SK-N-SH (cell line): ENCODE results near the gene MPV17.

Experiments used
- CHD2 ChIP-seq: fragments of 150-350 bp; IDR thresholded peaks from 2 replicates; pipeline ENCODE4 v1.6.1; 2018; ENCODE audit warnings: low read length; ENCODE audit not compliant: partially characterized antibody
- EP300 ChIP-seq, 2 experiments: IDR thresholded peaks; 2 replicates each; pipeline versions ENCODE4 v1.4.0 to v1.6.1; 2012; ENCODE audit warnings: borderline replicate concordance in 1 of 2, low read depth in 1 of 2, low read length in 1 of 2
- EZH2phosphoT487 ChIP-seq: fragments of 200-600 bp; sonication (generic); IDR thresholded peaks from 2 replicates; pipeline ENCODE4 v1.6.1; 2017; ENCODE audit warnings: low read depth, mixed run types, mild to moderate bottlenecking, antibody characterized with exemption, moderate library complexity, borderline replicate concordance
- FOSL2 ChIP-seq: IDR thresholded peaks from 2 replicates; pipeline ENCODE4 v1.4.0; 2012; ENCODE audit warnings: low read depth, mild to moderate bottlenecking, moderate library complexity, borderline replicate concordance
- GABPA ChIP-seq: IDR thresholded peaks from 2 replicates; pipeline ENCODE4 v1.4.0; 2012; ENCODE audit warnings: low read depth, mild to moderate bottlenecking
- RFX5 ChIP-seq: IDR thresholded peaks from 2 replicates; pipeline ENCODE4 v1.6.1; 2012; ENCODE audit warnings: mild to moderate bottlenecking, improper control_type of control experiment, low read length
- TF ChIP-seq, protein P1 (sequence below): fragments of 200-600 bp; sonication (generic); IDR thresholded peaks from 2 replicates; pipeline ENCODE4 v1.6.1; 2017; ENCODE audit warnings: antibody characterized with exemption, mild to moderate bottlenecking, moderate library complexity
- TF ChIP-seq, protein P2 (sequence below): fragments of 150-350 bp; IDR thresholded peaks from 2 replicates; pipeline ENCODE4 v1.6.1; 2017; ENCODE audit warnings: antibody characterized with exemption, low read length, low read depth, borderline replicate concordance
- TF ChIP-seq, protein P3 (sequence below): IDR thresholded peaks from 2 replicates; pipeline ENCODE4 v1.6.1; 2012; ENCODE audit warnings: mild to moderate bottlenecking, low read depth, low read length, moderate library complexity
- TF ChIP-seq, protein P4 (sequence below): IDR thresholded peaks from 2 replicates; pipeline ENCODE4 v1.4.0; 2012; ENCODE audit warnings: low read depth

- no peak; the same call in 1 of the 2 replicates for TF ChIP-seq RFX5
- TF ChIP-seq FOSL2, result no peak; the same call in 1 of the 2 replicates
- TF ChIP-seq, protein P1, sequence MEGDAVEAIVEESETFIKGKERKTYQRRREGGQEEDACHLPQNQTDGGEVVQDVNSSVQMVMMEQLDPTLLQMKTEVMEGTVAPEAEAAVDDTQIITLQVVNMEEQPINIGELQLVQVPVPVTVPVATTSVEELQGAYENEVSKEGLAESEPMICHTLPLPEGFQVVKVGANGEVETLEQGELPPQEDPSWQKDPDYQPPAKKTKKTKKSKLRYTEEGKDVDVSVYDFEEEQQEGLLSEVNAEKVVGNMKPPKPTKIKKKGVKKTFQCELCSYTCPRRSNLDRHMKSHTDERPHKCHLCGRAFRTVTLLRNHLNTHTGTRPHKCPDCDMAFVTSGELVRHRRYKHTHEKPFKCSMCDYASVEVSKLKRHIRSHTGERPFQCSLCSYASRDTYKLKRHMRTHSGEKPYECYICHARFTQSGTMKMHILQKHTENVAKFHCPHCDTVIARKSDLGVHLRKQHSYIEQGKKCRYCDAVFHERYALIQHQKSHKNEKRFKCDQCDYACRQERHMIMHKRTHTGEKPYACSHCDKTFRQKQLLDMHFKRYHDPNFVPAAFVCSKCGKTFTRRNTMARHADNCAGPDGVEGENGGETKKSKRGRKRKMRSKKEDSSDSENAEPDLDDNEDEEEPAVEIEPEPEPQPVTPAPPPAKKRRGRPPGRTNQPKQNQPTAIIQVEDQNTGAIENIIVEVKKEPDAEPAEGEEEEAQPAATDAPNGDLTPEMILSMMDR, result no peak
- peak; percentile 93 for TF ChIP-seq CHD2
- TF ChIP-seq, protein P2, sequence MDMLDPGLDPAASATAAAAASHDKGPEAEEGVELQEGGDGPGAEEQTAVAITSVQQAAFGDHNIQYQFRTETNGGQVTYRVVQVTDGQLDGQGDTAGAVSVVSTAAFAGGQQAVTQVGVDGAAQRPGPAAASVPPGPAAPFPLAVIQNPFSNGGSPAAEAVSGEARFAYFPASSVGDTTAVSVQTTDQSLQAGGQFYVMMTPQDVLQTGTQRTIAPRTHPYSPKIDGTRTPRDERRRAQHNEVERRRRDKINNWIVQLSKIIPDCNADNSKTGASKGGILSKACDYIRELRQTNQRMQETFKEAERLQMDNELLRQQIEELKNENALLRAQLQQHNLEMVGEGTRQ, result no peak; the same call in 1 of the 2 replicates
- peak in 1 of 2 experiments; percentile 24; a peak in 1 of 4 replicates for TF ChIP-seq EP300 (IDR thresholded peaks at IDR 0.05; ENCODE audit: borderline replicate concordance in 1 of 2, low read depth in 1 of 2, low read length in 1 of 2)
- TF ChIP-seq, protein P3, sequence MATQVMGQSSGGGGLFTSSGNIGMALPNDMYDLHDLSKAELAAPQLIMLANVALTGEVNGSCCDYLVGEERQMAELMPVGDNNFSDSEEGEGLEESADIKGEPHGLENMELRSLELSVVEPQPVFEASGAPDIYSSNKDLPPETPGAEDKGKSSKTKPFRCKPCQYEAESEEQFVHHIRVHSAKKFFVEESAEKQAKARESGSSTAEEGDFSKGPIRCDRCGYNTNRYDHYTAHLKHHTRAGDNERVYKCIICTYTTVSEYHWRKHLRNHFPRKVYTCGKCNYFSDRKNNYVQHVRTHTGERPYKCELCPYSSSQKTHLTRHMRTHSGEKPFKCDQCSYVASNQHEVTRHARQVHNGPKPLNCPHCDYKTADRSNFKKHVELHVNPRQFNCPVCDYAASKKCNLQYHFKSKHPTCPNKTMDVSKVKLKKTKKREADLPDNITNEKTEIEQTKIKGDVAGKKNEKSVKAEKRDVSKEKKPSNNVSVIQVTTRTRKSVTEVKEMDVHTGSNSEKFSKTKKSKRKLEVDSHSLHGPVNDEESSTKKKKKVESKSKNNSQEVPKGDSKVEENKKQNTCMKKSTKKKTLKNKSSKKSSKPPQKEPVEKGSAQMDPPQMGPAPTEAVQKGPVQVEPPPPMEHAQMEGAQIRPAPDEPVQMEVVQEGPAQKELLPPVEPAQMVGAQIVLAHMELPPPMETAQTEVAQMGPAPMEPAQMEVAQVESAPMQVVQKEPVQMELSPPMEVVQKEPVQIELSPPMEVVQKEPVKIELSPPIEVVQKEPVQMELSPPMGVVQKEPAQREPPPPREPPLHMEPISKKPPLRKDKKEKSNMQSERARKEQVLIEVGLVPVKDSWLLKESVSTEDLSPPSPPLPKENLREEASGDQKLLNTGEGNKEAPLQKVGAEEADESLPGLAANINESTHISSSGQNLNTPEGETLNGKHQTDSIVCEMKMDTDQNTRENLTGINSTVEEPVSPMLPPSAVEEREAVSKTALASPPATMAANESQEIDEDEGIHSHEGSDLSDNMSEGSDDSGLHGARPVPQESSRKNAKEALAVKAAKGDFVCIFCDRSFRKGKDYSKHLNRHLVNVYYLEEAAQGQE, result peak; percentile 46; the same call in 1 of the 2 replicates
- no peak for TF ChIP-seq EZH2phosphoT487
- TF ChIP-seq GABPA, result peak; percentile 71
- TF ChIP-seq, protein P4, sequence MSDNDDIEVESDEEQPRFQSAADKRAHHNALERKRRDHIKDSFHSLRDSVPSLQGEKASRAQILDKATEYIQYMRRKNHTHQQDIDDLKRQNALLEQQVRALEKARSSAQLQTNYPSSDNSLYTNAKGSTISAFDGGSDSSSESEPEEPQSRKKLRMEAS, result peak; percentile 92
Measured at GRCh38 chr2:27356382-27357181, 33.7 kb upstream of the MPV17 start, which contains the start of gene GTF3C2.
